Fibroblast of pulmonary artery (primary cell): ENCODE data around the gene IKZF2.

ENCODE experiments used
- DNase-seq: peaks from one replicate; pipeline ENCODE4 v3.0.0-alpha.2; 2010; ENCODE audit warnings: low read depth
- H3K4me3 ChIP-seq: replicated peaks from 2 replicates; pipeline ENCODE4 v1.5.1; 2011; ENCODE audit warnings: low read depth, mild to moderate bottlenecking, control low read depth, low read length, moderate library complexity
- TF ChIP-seq, protein P1 (sequence below): IDR thresholded peaks from 2 replicates; pipeline ENCODE4 v1.5.1; 2011; ENCODE audit warnings: mild to moderate bottlenecking, control low read depth, low read length, inconsistent platforms; ENCODE audit errors: missing control alignments

The IKZF2 gene

DNA sequence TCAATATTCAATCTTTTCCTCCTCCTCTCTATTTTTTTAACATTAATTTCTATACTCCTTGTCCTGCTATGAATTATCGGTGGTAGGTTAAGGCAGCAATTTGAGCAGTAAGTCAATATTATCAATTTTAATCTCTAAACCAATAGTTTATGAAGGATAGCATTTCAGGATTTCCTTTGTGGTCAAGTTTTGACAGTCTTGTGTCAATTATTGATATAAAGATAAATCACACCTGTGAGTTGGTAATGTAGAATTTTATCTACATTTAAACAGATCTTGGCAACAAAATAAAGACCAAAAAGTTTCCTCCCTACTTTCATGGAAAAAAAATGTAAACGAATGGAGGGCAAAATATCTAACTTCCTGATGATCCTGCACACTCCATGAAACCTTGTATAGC lies 87.3 kb downstream of the IKZF2 start:
- no peak overlapping the region for H3K4me3 ChIP-seq
- DNase-seq = no peak
- TF ChIP-seq, protein P1, sequence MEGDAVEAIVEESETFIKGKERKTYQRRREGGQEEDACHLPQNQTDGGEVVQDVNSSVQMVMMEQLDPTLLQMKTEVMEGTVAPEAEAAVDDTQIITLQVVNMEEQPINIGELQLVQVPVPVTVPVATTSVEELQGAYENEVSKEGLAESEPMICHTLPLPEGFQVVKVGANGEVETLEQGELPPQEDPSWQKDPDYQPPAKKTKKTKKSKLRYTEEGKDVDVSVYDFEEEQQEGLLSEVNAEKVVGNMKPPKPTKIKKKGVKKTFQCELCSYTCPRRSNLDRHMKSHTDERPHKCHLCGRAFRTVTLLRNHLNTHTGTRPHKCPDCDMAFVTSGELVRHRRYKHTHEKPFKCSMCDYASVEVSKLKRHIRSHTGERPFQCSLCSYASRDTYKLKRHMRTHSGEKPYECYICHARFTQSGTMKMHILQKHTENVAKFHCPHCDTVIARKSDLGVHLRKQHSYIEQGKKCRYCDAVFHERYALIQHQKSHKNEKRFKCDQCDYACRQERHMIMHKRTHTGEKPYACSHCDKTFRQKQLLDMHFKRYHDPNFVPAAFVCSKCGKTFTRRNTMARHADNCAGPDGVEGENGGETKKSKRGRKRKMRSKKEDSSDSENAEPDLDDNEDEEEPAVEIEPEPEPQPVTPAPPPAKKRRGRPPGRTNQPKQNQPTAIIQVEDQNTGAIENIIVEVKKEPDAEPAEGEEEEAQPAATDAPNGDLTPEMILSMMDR = no peak

DNA sequence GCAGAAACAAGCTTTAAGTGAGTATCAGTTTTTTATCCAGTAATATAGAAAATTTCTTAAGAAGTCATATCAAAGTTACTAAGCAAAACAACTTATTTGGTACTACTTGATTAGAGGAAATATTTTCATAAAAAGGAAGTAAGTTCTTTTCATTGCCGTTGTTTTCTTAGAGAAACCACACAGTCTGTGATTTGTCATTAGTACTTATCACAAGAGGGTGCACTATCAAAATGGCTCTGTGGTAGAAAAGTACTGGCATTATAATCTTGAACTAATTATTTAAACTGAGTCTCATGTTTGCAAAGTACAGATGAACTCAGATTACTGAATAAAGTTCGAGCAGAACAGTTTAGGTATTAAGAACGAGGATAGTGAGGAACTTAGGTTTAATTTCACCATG lies 93.4 kb downstream of the IKZF2 start:
- H3K4me3 ChIP-seq = no peak overlapping the region
- TF ChIP-seq, protein P1 = no peak
- DNase-seq = no peak

DNA sequence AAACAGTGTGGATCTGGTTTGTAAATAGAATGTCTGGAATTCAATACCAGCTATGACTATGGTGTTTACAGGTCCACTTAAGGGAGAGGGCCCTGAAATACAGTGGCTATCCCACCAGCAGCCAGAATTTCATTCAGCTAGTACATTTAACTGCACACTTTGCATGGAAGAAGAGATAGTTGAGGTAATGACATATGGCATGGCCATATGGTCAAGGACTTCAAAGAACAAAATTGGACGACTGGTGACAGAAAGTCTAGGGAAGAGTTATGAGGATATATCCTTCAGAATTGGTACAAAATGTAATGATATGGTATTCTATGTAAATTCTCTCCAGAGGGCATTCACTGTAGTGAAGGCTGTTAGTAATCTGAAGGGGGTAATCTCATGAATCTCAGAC lies 105.0 kb downstream of the IKZF2 start:
- no peak for DNase-seq
- TF ChIP-seq, protein P1 = no peak
- no peak overlapping the region for H3K4me3 ChIP-seq

DNA sequence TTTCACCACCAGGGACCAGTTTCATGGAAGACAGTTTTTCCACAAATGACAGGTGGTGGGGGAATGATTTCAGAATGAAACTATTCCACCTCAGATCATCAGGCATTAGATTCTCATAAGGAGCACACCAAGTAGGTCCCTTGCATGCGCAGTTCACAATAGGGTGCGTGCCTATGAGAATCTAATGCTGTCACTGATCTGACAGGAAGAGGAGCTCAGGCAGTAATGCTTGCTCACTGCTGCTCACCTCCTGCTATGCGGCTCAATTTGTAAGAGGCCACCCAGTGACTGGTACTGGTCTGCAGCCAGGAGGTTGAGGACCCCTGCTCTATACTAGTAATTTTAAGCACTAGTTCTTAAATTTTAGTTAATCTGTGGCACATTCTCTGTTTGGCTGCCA lies 107.8 kb downstream of the IKZF2 start:
- no peak for DNase-seq
- TF ChIP-seq, protein P1 = no peak
- no peak overlapping the region for H3K4me3 ChIP-seq

DNA sequence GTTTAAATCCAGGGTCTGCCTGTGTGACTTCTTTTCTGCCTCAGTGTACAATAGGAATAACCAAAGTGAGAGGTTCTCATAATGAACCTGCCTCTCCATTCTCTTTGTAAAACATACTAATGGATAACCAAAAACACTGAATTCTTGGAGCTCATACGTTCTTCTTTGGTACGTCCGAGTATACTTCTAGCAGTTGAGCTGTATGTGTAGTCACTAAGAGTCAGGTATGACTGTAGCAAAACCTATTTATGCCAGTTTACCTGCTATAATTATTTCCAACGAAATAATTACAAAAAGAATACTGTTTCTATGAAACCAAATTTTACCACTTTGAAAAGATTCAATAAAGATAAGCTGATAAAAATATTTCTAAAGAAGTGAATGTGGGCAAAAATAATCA lies 109.2 kb downstream of the IKZF2 start:
- DNase-seq = no peak
- TF ChIP-seq, protein P1 = no peak
- H3K4me3 ChIP-seq = no peak overlapping the region

DNA sequence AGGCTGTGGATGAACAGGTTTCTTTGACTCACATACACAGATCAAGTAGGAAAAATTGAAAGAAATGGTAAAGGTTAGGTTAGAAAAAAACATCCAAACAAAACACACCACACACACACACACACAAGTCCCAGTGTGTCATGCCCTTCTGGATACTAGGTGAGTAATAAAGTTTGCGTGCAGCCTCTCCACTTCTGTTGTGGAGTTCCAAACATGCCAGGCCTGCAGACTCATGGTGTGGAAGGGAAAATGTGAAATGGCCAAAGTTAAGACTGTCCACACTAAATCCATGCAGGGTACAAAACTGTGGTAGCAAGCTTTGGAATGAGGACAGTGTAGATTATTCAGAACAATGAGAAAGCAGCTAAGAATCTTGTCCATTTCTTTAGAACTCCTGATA lies 114.6 kb downstream of the IKZF2 start:
- peak; percentile 26 for DNase-seq
- no peak overlapping the region for H3K4me3 ChIP-seq
- TF ChIP-seq, protein P1 = no peak

DNA sequence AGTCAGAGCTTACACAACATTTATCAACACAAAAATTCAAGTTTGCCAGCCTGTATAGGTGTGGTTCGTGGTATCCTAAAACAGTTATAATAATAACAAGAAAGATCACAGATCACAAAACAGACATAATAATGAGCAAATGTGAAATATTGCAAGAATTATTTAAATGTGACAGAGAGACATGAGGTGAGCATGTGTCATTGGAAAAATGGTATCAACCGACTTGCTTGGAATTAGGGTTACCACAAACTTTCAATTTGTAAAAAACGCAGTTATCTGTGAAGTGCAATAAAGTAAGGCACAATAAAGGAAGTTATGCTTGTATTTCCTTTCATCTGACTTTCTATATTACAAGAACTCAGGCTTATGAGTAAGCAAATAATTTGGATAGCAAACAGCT lies 116.8 kb downstream of the IKZF2 start:
- no peak for DNase-seq
- TF ChIP-seq, protein P1 = no peak
- H3K4me3 ChIP-seq = no peak overlapping the region
